Natural killer cell (primary cell): ENCODE data around the gene OR8G1. TPM values are rescaled to one million over a fixed set of nuclear protein-coding genes. Genes with fewer than 3 reads are reported as not detected.

Experiments used
- ATAC-seq, 3 donors: fragments of 150-1000 bp in 2 of 3; fragments of 200-7000 bp in 1 of 3; cut with Tn5 transposase; 1 replicate in 1 of 3; 2 replicates in 2 of 3; pipeline ENCODE4 v1.10.0; 2021; ENCODE audit warnings: mild to moderate bottlenecking in 2 of 3, moderate library complexity in 2 of 3
- DNase-seq, 2 donors: peaks; one replicate each; pipeline versions ENCODE4 v3.0.0 to v3.0.0-alpha.2; 2013 to 2021; ENCODE audit warnings: mixed read lengths in 1 of 2
- H3K27ac ChIP-seq: one replicate; pipeline ENCODE4 v1.5.1; 2013; ENCODE audit warnings: mild to moderate bottlenecking, low read length
- H3K27me3 ChIP-seq: one replicate; pipeline ENCODE4 v1.6.1; 2013; ENCODE audit warnings: low read length; ENCODE audit not compliant: control insufficient read depth, insufficient read depth
- H3K36me3 ChIP-seq: one replicate; pipeline ENCODE4 v1.6.1; 2013; ENCODE audit warnings: low read length; ENCODE audit not compliant: control insufficient read depth, insufficient read depth
- H3K4me1 ChIP-seq: one replicate; pipeline ENCODE4 v1.6.1; 2013; ENCODE audit warnings: low read length; ENCODE audit not compliant: control insufficient read depth, insufficient read depth
- H3K4me3 ChIP-seq: one replicate; pipeline ENCODE4 v1.5.1; 2013; ENCODE audit warnings: low read length
- H3K9me3 ChIP-seq: one replicate; pipeline ENCODE4 v1.6.1; 2013; ENCODE audit warnings: low read length; ENCODE audit not compliant: control insufficient read depth, insufficient read depth
- H3K27ac Mint-ChIP-seq, 2 donors: one replicate each; pipeline ENCODE4 v1.8.0; 2022; ENCODE audit warnings: mild to moderate bottlenecking in 2 of 2, mixed read lengths in 2 of 2, moderate library complexity in 1 of 2
- H3K27me3 Mint-ChIP-seq, 2 donors: one replicate each; pipeline ENCODE4 v1.8.0; 2022; ENCODE audit warnings: low read depth in 2 of 2, mixed read lengths in 2 of 2
- H3K36me3 Mint-ChIP-seq: one replicate; pipeline ENCODE4 v1.8.0; 2022; ENCODE audit warnings: mixed read lengths
- H3K4me1 Mint-ChIP-seq, 2 donors: one replicate each; pipeline ENCODE4 v1.8.0; 2022; ENCODE audit warnings: mixed read lengths in 2 of 2
- H3K4me3 Mint-ChIP-seq: one replicate; pipeline ENCODE4 v1.8.0; 2022; ENCODE audit warnings: mild to moderate bottlenecking, moderate library complexity, mixed read lengths
- H3K9me3 Mint-ChIP-seq, 2 donors: one replicate each; pipeline ENCODE4 v1.8.0; 2022; ENCODE audit warnings: mixed read lengths in 2 of 2
- WGBS: methylation state at CpG from one replicate; pipeline ENCODE4 v1.1.7; 2013; ENCODE audit warnings: missing lambda C conversion rate; ENCODE audit not compliant: insufficient coverage; 5-methylcytosine and 5-hydroxymethylcytosine counted together
- intact Hi-C: fragments of 100-400 bp; cut with micrococcal nuclease; formaldehyde crosslinking; loops from one replicate; pipeline ENCODE4 v1.14.2; 2022
- total RNA-seq, 4 donors: library from RNA; stranded (reverse); fragments of 120-200 nt in 1 of 4; gene quantifications; one replicate each; pipeline versions ENCODE4 v1.2.3 to v1.2.4, GENCODE V29; 2013 to 2022
- TF ChIP-seq, protein P1 (sequence below): fragments of 200-600 bp; IDR thresholded peaks from one replicate; pipeline ENCODE4 v1.8.0; 2022; ENCODE audit warnings: antibody characterized with exemption

OR8G1 gene
- total RNA-seq, 3 donors from 2014 or later (not counting 1 experiment from before 2014, with no cell fraction given): not detected

DNA sequence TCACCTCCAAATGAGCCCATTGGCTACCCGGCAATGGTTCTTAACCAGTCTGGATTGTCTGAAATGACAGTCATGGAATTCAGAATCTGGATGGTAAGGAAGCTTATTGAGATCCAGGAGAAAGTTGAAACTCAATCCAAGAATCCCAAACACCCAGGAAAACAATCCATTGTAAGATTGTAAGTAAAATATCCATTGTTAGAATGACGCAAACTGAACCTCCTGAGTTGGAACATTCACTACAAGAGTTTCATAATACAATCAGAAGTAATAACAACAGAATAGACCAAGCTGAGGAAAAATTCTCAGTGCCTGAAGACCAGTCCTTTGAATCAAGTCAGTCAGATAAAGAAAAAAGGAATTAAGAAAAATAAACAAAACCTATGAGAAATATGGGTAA lies 37.4 kb downstream of the OR8G1 start:
- Histone ChIP-seq H3K4me3 (no peak overlapping the region), H3K27me3 (no peaks in the 10 kb centered on the region), H3K27ac (no peak overlapping the region), H3K36me3 (no peaks in the 10 kb centered on the region), H3K4me1 (peaks cover 10% of the 10 kb centered on the region), H3K9me3 (no peaks in the 10 kb centered on the region)
- Mint-ChIP-seq H3K4me3 (no peak overlapping the region), H3K4me1 (peaks cover 12 to 18% of the 10 kb centered on the region in 2 donors), H3K27ac (no peak overlapping the region), H3K9me3 (peaks cover 0 to 1% of the 10 kb centered on the region in 2 donors), H3K27me3 (no peaks in the 10 kb centered on the region), H3K36me3 (no peaks in the 10 kb centered on the region)
- ATAC-seq: no peak
- intact Hi-C loops: no loop called here
- TF ChIP-seq, protein P1, sequence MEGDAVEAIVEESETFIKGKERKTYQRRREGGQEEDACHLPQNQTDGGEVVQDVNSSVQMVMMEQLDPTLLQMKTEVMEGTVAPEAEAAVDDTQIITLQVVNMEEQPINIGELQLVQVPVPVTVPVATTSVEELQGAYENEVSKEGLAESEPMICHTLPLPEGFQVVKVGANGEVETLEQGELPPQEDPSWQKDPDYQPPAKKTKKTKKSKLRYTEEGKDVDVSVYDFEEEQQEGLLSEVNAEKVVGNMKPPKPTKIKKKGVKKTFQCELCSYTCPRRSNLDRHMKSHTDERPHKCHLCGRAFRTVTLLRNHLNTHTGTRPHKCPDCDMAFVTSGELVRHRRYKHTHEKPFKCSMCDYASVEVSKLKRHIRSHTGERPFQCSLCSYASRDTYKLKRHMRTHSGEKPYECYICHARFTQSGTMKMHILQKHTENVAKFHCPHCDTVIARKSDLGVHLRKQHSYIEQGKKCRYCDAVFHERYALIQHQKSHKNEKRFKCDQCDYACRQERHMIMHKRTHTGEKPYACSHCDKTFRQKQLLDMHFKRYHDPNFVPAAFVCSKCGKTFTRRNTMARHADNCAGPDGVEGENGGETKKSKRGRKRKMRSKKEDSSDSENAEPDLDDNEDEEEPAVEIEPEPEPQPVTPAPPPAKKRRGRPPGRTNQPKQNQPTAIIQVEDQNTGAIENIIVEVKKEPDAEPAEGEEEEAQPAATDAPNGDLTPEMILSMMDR: no peak
- DNase-seq: no peak
- 70% methylated on average over 2 of the region's 2 CpGs for WGBS

DNA sequence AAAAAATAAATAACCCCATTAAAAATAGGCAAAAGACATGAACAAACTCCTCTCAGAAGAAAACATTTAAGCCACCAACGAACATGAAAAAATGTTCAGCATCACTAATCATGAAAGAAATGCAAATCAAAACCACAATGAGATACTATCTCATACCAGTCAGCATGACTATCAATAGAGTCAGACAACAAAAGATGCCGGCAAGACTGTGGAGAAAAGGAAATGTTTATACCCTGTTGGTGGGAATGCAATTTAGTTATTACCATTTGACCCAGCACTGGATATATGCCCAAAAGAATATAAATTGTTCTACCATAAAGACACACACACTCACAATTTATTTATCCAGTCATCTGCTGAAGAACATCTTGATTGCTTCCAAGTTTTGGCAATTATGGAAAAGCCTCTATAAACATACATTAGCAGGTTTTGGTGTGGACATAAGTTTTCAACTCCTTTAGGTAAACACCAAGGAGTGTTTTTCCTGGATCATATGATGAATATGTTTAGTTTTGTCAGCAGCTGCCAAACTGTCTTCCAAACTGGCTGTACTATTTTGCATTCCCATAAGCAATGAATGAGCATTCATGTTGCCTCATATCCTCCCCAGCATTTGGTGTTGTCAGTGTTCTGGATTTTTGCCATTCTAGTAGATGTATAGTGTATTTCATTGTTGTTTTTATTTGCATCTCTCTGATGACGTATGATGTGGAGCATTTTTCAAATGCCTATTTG lies 44.9 kb downstream of the OR8G1 start:
- Mint-ChIP-seq H3K36me3 (no peaks in the 10 kb centered on the region), H3K9me3 (peaks cover 0 to 9% of the 10 kb centered on the region in 2 donors), H3K4me3 (no peak overlapping the region), H3K27ac (no peak overlapping the region), H3K4me1 (no peaks in the 10 kb centered on the region), H3K27me3 (peaks cover 0 to 2% of the 10 kb centered on the region in 2 donors)
- WGBS: 59% methylated on average over 2 of the region's 3 CpGs
- TF ChIP-seq, protein P1: no peak
- Histone ChIP-seq H3K4me3 (no peak overlapping the region), H3K27ac (no peak overlapping the region), H3K9me3 (no peaks in the 10 kb centered on the region), H3K27me3 (no peaks in the 10 kb centered on the region), H3K36me3 (no peaks in the 10 kb centered on the region), H3K4me1 (no peaks in the 10 kb centered on the region)
- intact Hi-C loops: no loop called here
- ATAC-seq: no peak
- DNase-seq: no peak

DNA sequence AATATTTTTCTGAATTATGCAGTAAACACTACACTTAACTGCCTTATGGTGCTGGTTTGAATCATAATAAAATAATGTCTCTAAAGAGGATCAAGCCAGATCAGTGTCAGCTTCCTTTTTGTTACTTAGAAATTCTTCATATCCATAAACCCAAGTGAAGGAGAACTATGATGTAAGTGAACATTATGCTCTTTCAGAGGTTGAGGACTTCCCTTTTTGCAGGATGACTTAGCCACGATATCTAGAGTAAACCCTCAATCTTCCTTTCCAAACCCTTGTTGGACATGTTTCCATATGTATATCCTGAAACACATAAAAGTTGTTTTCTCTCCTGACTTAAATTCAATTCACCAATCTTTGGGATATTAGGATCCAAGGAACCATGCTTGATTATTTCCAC lies 53.8 kb downstream of the OR8G1 start:
- Histone ChIP-seq H3K4me1 (no peaks in the 10 kb centered on the region), H3K9me3 (no peaks in the 10 kb centered on the region), H3K27me3 (no peaks in the 10 kb centered on the region), H3K27ac (no peak overlapping the region), H3K36me3 (no peaks in the 10 kb centered on the region), H3K4me3 (no peak overlapping the region)
- ATAC-seq: no peak
- WGBS: 30% methylated on average over 1 of the region's 1 CpG
- TF ChIP-seq, protein P1: no peak
- Mint-ChIP-seq H3K27me3 (no peaks in the 10 kb centered on the region), H3K36me3 (no peaks in the 10 kb centered on the region), H3K9me3 (peaks cover 2 to 3% of the 10 kb centered on the region in 2 donors), H3K4me1 (no peaks in the 10 kb centered on the region), H3K4me3 (no peak overlapping the region), H3K27ac (no peak overlapping the region)
- intact Hi-C loops: no loop called here
- DNase-seq: no peak

DNA sequence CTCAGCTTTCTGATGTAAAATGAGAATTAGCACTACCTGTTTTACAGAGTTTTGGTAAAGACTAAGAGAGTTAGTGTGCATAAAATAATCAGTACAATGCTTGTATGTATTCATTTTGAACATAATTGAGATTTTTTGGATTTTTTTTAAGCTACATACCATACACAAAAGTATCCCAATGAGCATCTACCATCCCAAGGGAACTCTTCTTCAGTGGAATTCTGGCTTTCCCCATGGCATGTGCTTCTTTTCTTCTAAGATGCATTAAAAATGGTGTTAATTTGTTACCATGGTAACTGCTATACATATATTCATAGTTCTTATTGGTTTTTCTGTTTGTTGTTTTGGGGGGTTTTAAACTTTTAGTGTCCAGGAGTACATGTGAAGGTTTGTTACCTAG lies 55.1 kb downstream of the OR8G1 start:
- TF ChIP-seq, protein P1: no peak

More for the DNA sequence above, 55.1 kb downstream of the OR8G1 start:
- H3K9me3 ChIP-seq: peaks cover 3% of the 10 kb centered on the region
- no peaks in the 10 kb centered on the region for H3K4me1 ChIP-seq
- no peak overlapping the region for H3K27ac Mint-ChIP-seq
- H3K4me1 Mint-ChIP-seq: no peaks in the 10 kb centered on the region
- no peaks in the 10 kb centered on the region for H3K36me3 Mint-ChIP-seq
- H3K27me3 Mint-ChIP-seq: no peaks in the 10 kb centered on the region
- intact Hi-C loops: no loop called here
- H3K27me3 ChIP-seq: no peaks in the 10 kb centered on the region
- H3K4me3 Mint-ChIP-seq: no peak overlapping the region
- no peak for DNase-seq
- no peaks in the 10 kb centered on the region for H3K36me3 ChIP-seq
- H3K9me3 Mint-ChIP-seq: peaks cover 2% of the 10 kb centered on the region in 2 donors
- no peak for ATAC-seq
- no peak overlapping the region for H3K27ac ChIP-seq
- H3K4me3 ChIP-seq: no peak overlapping the region
